Measurements from ENCODE around the gene LRFN2.

GRCh38 chr6:40422046-40422445 is 165.1 kb downstream of the LRFN2 start:
- TF ChIP-seq, protein P1, sequence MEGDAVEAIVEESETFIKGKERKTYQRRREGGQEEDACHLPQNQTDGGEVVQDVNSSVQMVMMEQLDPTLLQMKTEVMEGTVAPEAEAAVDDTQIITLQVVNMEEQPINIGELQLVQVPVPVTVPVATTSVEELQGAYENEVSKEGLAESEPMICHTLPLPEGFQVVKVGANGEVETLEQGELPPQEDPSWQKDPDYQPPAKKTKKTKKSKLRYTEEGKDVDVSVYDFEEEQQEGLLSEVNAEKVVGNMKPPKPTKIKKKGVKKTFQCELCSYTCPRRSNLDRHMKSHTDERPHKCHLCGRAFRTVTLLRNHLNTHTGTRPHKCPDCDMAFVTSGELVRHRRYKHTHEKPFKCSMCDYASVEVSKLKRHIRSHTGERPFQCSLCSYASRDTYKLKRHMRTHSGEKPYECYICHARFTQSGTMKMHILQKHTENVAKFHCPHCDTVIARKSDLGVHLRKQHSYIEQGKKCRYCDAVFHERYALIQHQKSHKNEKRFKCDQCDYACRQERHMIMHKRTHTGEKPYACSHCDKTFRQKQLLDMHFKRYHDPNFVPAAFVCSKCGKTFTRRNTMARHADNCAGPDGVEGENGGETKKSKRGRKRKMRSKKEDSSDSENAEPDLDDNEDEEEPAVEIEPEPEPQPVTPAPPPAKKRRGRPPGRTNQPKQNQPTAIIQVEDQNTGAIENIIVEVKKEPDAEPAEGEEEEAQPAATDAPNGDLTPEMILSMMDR (IDR thresholded peaks at IDR 0.05), result no peak
- no peak for TF ChIP-seq EZH2 (IDR thresholded peaks at IDR 0.05; ENCODE audit: borderline replicate concordance, insufficient read depth, low read depth, low read length, poor library complexity, severe bottlenecking)
